T-helper 1 cell treated with Interleukin-12 subunit alpha and Interleukin-12 subunit beta and Interleukin-4 antibody, amounts not matched to agents 30 ng/mL and 1 ng/mL, for 36 hours (primary cell): ENCODE measurements around the gene SNTG2. TPM values are rescaled to one million over a fixed set of nuclear protein-coding genes. Genes with fewer than 3 reads are reported as not detected.

Source experiments
- intact Hi-C: fragments of 100-400 bp; cut with micrococcal nuclease; formaldehyde crosslinking; loops from one replicate; pipeline ENCODE4 v1.15.1; 2024
- total RNA-seq: library from RNA; stranded (reverse); gene quantifications from 2 replicates; pipeline ENCODE4 v1.2.3, GENCODE V29; 2022

The SNTG2 gene
- total RNA-seq, 1 donor from 2014 or later: not detected

- intact Hi-C loops: no loop called here
These were observed 186.2 kb downstream of the SNTG2 start for GRCh38 chr2:1136846-1137245.

- intact Hi-C loops: no loop called here
These were observed 186.6 kb downstream of the SNTG2 start for GRCh38 chr2:1137264-1137663.

DNA sequence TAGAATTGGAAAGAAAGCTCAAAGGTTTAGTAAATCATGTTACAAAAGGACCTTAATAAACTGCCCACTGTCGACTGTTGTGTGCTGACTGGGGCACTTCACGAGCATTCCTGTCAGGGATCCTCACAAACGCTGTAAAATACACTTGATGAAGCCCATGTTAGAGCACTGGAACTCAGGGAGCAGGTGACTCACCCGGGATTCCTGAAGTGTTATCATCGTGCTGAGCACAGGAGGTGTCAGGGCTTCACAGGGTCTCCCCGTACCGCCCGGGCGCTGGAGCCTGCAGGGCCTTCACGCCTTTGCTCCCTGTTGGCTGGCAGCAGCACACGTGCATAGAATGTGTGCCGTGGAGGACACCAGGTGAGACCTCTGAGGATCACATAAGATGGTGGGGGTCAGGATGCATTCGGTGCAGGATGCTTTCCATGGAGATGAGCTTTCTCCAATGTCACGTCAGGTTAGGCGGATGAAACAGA is 187.3 kb downstream of the SNTG2 start:
- intact Hi-C loops: no loop called here

- intact Hi-C loops: loop anchor here (1.0 kb wide), 2 partner anchors 405 to 426 kb away; no protein-coding TSS in a partner anchor
These were observed 189.8 kb downstream of the SNTG2 start for GRCh38 chr2:1140389-1141003.

GRCh38 chr2:1141079-1141478 is 190.4 kb downstream of the SNTG2 start:
- intact Hi-C loops: no loop called here

DNA sequence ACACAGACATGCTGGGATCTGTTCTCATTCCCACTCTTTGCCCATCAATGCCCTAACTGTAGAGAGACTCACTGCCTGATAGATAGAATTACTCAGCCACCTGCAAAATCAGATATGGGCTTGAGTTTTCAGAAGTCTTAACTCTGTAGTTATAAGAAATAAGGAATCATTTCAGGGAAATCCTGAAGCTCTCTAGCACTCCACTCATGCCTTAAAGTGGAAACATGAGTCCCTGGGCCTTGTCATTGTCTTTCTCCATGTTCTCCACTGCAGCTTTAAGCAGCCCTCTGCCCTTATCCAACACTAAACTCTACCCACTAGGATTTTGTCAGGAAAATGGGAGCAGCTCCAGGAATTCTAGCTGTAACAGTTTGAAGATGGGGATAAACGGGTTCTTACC is 192.5 kb downstream of the SNTG2 start:
- intact Hi-C loops: no loop called here

DNA sequence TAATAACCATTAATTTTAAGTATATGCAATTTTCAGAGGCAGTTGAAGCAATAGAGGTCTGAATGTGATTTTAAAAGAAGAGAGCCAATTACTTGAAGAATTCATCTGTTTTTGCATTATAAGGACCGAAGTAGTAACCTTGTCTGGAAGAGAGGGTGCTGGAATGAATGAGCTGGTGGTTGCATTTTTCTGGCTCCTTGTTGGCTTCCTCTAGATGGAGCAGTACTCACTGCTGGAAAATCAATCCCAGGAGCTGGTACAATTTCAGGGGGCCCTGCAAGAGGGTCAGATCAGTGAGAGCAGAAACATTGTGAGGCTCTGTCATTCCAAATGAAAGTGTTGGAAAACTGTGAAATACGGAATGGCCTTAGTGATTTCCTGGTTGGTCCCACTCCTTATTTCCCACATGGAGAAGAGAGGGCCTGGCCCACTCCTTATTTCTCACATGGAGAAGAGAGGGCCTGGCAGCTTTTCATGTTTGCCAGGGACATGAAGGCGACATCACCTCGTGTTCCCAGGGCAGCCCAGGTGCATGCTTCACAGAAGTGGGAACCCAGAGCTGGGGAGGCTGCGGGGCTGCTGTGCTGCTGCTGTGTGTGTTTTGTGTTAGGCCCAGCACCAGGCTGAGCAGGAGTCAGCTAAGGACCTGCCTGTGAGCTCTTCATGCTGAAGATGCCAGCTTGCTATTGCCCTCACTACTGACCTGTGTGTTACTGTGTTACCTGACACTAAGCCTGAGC is 197.4 kb downstream of the SNTG2 start:
- intact Hi-C loops: no loop called here

- intact Hi-C loops: no loop called here
These were observed 200.3 kb downstream of the SNTG2 start for GRCh38 chr2:1150724-1151511.

- intact Hi-C loops: no loop called here
These were observed 201.7 kb downstream of the SNTG2 start for GRCh38 chr2:1152375-1152774.

- intact Hi-C loops: no loop called here
These were observed 203.3 kb downstream of the SNTG2 start for GRCh38 chr2:1153920-1154319.

DNA sequence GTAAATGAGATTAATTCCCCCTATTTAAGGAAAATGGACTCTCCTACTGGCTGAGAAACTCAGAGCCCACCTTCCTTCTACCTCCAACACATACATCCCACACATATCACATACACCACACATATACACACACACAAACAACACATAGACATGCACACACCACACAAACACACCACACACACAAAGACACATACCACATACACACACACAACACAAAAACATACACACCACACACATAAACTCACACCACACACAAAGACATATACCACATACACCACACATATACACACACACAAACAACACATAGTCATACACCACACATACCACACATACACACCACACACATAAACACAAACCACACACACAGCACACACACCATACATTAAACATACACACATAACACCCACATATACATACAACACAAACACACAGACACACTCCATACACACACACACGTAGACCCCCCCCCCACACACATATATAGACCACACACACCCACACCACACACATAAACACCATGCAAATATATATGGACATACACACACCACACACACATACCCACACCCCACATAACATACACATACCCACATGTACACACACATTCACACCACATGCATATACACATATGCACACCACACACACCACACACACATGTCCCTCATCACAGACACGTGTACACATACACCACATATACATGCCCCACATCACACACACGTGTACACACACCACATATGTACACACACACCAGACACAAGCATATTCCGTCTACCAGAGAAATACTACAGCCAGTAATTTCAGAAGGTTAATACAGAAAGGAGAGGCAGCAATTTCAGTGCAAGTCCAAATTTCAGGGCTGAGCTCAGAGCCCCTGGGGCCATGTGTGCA is 204.3 kb downstream of the SNTG2 start:
- intact Hi-C loops: no loop called here

DNA sequence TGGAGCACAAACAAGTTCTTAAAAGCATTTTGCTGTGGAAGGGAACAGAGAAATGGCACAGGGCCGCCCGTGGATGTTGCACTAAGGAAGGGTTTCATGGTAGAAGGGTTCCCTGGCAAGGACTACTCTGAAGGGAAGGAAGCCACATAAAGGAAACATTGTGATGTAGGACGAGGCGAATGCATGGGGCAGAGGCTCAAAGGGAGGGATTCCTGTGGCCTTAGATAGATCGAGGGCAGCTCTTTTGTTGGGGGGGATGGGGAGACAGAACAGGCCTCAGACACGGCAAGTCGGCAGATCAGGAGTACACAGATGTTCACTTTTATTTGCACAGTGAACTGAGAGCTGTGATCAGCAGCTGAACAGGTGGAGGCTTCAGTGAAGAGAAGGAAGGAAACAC is 205.4 kb downstream of the SNTG2 start:
- intact Hi-C loops: no loop called here

- intact Hi-C loops: no loop called here
These were observed 205.9 kb downstream of the SNTG2 start for GRCh38 chr2:1156531-1156930.

DNA sequence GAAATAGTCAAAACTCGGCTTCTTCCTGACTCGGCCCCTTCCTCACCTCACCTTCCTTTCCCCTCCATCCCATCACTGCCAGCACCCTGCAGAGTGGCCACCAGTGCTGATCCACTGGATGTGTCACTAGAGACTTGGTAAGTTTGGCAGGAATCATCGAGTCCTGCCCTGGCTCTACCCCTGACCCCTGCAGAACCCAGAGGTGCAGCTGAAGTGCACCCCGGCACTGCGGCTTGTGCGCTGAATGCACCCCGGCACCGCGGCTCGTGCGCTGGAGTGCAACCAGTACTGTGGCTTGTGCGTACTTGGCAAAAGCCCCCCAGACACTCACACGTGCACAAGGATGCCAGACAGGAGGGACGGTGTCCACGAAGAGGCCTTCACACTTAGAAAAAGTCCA is 206.5 kb downstream of the SNTG2 start:
- intact Hi-C loops: no loop called here

GRCh38 chr2:1159013-1159412 is 208.4 kb downstream of the SNTG2 start:
- intact Hi-C loops: no loop called here

DNA sequence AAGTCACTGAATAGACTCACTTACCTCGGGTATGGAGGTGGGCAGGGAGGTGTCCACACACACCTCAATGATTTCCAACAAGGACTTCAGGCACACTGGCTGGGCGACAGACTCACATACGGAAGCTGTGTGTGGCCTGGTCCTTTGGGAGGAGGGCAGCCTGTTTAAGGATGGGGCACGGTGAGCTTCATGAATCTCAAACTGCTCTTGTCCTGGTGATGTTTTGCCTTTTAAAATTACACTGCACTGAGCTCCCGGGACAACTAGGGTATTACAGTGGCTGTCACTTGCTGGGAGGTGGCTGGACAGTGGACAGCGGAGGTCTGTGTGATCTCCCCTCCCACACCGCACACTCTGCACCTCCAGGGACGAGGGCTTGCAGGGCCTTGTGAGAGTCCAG is 211.6 kb downstream of the SNTG2 start:
- intact Hi-C loops: no loop called here

GRCh38 chr2:1162768-1163584 is 212.3 kb downstream of the SNTG2 start:
- intact Hi-C loops: no loop called here

DNA sequence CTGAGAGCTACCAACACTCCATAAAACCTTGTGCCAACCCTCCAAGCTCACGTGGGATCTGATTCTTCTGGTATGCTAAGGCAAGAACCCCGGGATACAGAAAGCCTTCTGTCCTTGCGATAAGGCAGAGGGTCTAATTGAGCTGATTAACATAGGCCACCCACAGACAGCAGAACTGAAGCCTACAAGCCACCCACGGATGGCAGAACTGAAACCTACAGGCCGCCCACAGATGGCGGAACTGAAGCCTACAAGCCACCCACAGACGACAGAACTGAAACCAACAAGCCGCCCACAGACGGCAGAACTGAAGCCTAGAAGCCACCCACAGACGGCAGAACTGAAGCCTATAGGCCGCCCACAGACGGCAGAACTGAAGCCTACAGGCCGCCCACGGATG is 216.3 kb downstream of the SNTG2 start:
- intact Hi-C loops: no loop called here

GRCh38 chr2:1168846-1169245 is 218.2 kb downstream of the SNTG2 start:
- intact Hi-C loops: no loop called here

DNA sequence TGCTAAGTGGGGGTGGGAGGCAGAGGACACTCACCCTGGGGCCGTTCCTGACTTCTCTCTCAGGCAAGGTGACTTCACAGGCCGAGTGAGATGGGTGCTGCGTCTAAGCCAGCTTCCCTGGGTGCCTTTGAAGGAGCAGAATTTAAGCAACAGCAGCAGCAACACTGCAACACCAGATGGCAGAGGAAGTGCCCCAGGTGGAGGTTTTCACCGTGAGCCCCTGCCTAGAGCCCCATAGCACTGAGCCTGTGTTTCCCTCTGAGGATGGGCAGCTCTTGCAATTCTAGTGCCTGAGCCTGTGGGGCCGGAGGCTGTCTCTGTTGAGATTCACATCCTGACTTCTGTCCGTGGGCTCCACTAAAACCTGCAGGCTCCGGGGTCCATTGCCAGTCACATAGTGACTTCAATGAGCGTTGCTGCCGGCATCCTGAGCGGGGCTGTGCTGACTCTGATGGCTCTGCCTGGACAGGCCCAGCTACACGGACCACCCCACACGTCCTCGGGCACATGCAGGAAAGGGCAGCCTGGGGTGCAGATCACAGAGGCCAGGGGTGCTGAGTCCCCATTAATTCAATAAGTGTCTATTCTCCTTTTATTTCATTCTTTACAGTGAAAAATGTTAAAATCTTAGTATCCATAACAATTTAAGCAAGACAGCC is 218.8 kb downstream of the SNTG2 start:
- intact Hi-C loops: no loop called here
